ENCODE results near the gene CA5B.

- TF ChIP-seq, protein P1, sequence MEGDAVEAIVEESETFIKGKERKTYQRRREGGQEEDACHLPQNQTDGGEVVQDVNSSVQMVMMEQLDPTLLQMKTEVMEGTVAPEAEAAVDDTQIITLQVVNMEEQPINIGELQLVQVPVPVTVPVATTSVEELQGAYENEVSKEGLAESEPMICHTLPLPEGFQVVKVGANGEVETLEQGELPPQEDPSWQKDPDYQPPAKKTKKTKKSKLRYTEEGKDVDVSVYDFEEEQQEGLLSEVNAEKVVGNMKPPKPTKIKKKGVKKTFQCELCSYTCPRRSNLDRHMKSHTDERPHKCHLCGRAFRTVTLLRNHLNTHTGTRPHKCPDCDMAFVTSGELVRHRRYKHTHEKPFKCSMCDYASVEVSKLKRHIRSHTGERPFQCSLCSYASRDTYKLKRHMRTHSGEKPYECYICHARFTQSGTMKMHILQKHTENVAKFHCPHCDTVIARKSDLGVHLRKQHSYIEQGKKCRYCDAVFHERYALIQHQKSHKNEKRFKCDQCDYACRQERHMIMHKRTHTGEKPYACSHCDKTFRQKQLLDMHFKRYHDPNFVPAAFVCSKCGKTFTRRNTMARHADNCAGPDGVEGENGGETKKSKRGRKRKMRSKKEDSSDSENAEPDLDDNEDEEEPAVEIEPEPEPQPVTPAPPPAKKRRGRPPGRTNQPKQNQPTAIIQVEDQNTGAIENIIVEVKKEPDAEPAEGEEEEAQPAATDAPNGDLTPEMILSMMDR (IDR thresholded peaks at IDR 0.05), result no peak
- TF ChIP-seq POLR2A (IDR thresholded peaks at IDR 0.05; ENCODE audit: low read depth), result no peak
Measured at GRCh38 chrX:15750611-15751154, 12.6 kb downstream of the CA5B start.
